ENCODE results near the gene ASL. TPM values are rescaled to one million over a fixed set of nuclear protein-coding genes. Genes with fewer than 3 reads are reported as not detected.
"Not testable (repeated sequence)": the region's sequence is repeated elsewhere in the genome, so short reads cannot be mapped to it uniquely, and the experiment has no call there.

ASL gene
- total and polyA plus RNA-seq, 8 donors, result 15.6 to 63.2 (median 25.6) TPM

DNA sequence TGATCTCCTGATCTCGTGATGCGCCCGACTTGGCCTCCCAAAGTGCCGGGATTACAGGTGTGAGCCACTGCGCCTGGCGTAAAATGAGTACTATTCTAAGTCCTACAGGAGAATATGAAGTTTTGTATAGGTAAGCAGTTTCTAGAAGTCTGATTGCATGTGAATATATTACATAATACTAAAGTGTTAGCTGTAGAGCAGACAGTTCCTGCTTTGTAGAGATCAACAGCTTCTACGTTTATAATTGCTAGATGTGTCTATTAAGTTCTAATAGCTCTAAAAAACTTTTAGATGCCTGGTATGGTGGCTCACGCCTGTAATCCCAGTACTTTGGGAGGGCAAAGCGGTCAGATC, 47.5 kb downstream of the ASL start:
- no peaks in the 10 kb centered on the region for H3K36me3 ChIP-seq
- no peak overlapping the region for H3K4me3 ChIP-seq
- TF ChIP-seq, protein P1, sequence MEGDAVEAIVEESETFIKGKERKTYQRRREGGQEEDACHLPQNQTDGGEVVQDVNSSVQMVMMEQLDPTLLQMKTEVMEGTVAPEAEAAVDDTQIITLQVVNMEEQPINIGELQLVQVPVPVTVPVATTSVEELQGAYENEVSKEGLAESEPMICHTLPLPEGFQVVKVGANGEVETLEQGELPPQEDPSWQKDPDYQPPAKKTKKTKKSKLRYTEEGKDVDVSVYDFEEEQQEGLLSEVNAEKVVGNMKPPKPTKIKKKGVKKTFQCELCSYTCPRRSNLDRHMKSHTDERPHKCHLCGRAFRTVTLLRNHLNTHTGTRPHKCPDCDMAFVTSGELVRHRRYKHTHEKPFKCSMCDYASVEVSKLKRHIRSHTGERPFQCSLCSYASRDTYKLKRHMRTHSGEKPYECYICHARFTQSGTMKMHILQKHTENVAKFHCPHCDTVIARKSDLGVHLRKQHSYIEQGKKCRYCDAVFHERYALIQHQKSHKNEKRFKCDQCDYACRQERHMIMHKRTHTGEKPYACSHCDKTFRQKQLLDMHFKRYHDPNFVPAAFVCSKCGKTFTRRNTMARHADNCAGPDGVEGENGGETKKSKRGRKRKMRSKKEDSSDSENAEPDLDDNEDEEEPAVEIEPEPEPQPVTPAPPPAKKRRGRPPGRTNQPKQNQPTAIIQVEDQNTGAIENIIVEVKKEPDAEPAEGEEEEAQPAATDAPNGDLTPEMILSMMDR (IDR thresholded peaks at IDR 0.05), result no peak
- no peaks in the 10 kb centered on the region for H3K9me3 ChIP-seq
- FAIRE-seq, result no peak
- WGBS, 2 donors, result 96 to 98% methylated on average over 9 of the region's 9 CpGs
- no peaks in the 10 kb centered on the region for H3K27me3 ChIP-seq
- DNase-seq, result peak in 1 of 6 donors; percentile 17
- no peak for ATAC-seq
- H3K4me1 ChIP-seq, result peaks cover 23 to 39% (median 27%) of the 10 kb centered on the region in 3 donors
- intact Hi-C loops (cut with DNase I), result no loop called here
- no peak overlapping the region for H3K27ac ChIP-seq

DNA sequence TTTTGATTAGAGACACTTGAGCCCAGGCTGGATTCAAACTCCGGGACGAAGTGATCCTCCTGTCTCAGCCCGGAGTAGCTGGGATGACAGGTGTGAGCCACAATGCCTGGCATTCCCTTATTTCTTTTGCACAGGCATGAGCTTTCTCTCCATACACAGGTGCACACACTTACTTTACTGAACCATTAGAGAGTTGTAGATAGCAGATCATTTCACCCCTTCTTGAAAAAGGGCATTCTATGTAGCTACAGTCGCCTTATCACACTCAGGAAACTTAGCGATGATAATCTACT, 48.9 kb downstream of the ASL start:
- 51% methylated on average over 5 of the region's 5 CpGs for WGBS, 2 donors
- H3K4me3 ChIP-seq; H3K9me3 ChIP-seq; H3K27me3 ChIP-seq; H3K27ac ChIP-seq; FAIRE-seq; intact Hi-C loops (cut with DNase I); ATAC-seq; H3K36me3 ChIP-seq: not testable (repeated sequence)
- peaks cover 15 to 26% (median 18%) of the 10 kb centered on the region in 3 donors for H3K4me1 ChIP-seq
- peak in 1 of 6 donors; percentile 28 for DNase-seq

GRCh38 chr7:66125052-66125694, 49.6 kb downstream of the ASL start:
- no peaks in the 10 kb centered on the region for H3K27me3 ChIP-seq
- no peaks in the 10 kb centered on the region for H3K9me3 ChIP-seq
- no peak for FAIRE-seq
- H3K27ac ChIP-seq, result peak overlapping the region in 2 of 4 donors; percentile 1 to 57
- TF ChIP-seq, protein P1 (IDR thresholded peaks at IDR 0.05), result no peak
- WGBS, 2 donors, result 19 to 23% methylated on average over 4 of the region's 4 CpGs
- intact Hi-C loops (cut with DNase I), result no loop called here
- no peak for DNase-seq
- peak in 1 of 4 donors; percentile 31 for ATAC-seq
- no peaks in the 10 kb centered on the region for H3K36me3 ChIP-seq
- H3K4me1 ChIP-seq, result peaks cover 15 to 26% (median 18%) of the 10 kb centered on the region in 3 donors
- no peak overlapping the region for H3K4me3 ChIP-seq

DNA sequence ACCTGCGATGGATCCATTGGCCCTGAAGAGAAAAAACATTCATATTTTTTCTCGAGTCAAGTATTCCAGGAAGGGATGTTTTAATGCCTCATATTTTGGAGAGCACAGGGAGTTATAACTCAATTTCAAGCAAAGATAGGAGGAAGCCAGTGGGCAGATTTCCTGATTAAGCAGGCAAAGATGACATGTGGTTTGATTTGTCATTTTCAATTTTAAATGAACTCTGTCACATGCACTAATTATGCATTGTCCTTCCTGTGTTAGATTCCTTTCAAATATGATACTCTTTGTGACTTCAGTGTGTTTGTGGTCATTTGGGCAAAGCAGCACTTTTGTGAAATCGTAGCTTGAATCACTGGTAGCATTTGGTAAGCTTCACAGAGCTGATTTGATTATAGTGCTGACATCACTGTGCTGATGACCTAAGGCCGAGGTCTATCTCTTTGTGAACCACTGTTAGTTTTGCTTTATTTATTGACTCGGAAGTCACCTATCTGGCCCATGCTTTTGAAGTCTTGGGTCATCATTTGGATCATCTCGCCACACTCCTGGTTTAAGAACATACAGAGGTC, 50.2 kb downstream of the ASL start:
- 43 to 53% methylated on average over 6 of the region's 6 CpGs for WGBS, 2 donors
- H3K9me3 ChIP-seq; H3K27me3 ChIP-seq; H3K4me3 ChIP-seq; intact Hi-C loops (cut with DNase I); DNase-seq; H3K36me3 ChIP-seq; FAIRE-seq: not testable (repeated sequence)
- ATAC-seq, result peak; percentile 36 to 62 (median 40)
- H3K27ac ChIP-seq, result peak overlapping the region in 1 of 4 donors; percentile 57
- peaks cover 15 to 26% (median 18%) of the 10 kb centered on the region in 3 donors for H3K4me1 ChIP-seq

GRCh38 chr7:66127172-66127571, 51.6 kb downstream of the ASL start:
- DNase-seq, result peak in 3 of 6 donors; percentile 17 to 43 (median 31)
- peak overlapping the region in 1 of 4 donors; percentile 17 for H3K27ac ChIP-seq
- peaks cover 15 to 26% (median 18%) of the 10 kb centered on the region in 3 donors for H3K4me1 ChIP-seq
- H3K36me3 ChIP-seq, result peaks cover 2 to 15% (median 4%) of the 10 kb centered on the region in 3 donors
- H3K4me3 ChIP-seq; FAIRE-seq; H3K9me3 ChIP-seq; intact Hi-C loops (cut with DNase I); H3K27me3 ChIP-seq: not testable (repeated sequence)
- 25 to 35% methylated on average over 3 of the region's 3 CpGs for WGBS, 2 donors
- ATAC-seq, result peak; percentile 61 to 81 (median 76)

DNA sequence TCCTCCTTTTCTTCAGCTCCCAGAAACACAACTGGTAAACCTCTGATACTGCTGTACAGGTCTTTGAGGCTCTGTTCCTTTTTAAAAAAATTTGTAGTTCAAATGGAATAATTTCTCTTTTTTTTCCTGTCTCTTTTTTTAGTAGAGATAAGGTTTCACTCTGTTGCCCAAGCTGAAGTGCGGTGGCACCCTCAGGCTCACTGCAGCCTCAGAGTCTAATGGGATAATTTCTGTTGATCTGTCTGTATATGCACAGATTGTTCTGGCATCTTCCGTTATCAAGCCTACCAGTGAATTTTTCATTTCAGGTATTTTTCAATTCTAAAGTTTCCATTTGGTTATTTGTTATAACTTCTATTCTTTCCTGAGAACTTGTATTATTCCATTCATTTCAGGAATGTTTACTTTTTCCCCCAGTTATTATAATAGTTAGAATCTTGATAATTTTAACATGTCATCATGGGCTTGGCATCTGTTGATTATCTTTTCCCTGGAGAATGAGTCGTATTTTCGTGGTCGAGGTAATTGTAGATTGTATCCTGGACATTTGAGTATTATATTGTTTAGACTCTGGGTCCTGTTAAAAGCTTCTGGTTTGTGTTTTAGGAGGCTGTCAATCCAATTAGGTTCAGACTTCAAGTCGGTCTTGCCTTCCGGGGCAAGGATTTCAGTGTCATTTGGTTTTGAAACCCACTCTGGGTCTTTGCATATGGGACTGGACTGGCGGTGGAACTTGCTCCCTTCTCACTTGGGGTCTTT, 63.6 kb downstream of the ASL start:
- ATAC-seq (no peak), DNase-seq (no peak), FAIRE-seq (no peak)
- TF ChIP-seq, protein P1 (IDR thresholded peaks at IDR 0.05), result no peak
- Histone ChIP-seq H3K4me1 (peaks cover 0 to 33% (median 0%) of the 10 kb centered on the region in 3 donors), H3K36me3 (peaks cover 0 to 11% (median 3%) of the 10 kb centered on the region in 3 donors), H3K27ac (no peak overlapping the region), H3K9me3 (no peaks in the 10 kb centered on the region), H3K27me3 (no peaks in the 10 kb centered on the region), H3K4me3 (no peak overlapping the region)
- WGBS, 2 donors, result 66 to 69% methylated on average over 8 of the region's 8 CpGs
- intact Hi-C loops (cut with DNase I), result no loop called here
